GM23338 (cell line): ENCODE measurements around the gene OR2AE1. TPM values are rescaled to one million over a fixed set of nuclear protein-coding genes. Genes with fewer than 3 reads are reported as not detected.

Experiments used
- ATAC-seq: fragments of 200-7000 bp; cut with Tn5 transposase; 3 replicates; pipeline ENCODE4 v1.9.1; 2020
- DNase-seq: peaks from one replicate; pipeline ENCODE4 v3.0.0-alpha.2; 2015; ENCODE audit warnings: low spot score
- H2AFZ ChIP-seq: fragments of 200-600 bp; sonication (generic); 2 replicates; pipeline ENCODE4 v1.8.0; 2016; ENCODE audit warnings: antibody characterized with exemption, mild to moderate bottlenecking, moderate library complexity
- H3F3A ChIP-seq: fragments of 200-600 bp; sonication (generic); replicated peaks from 2 replicates; pipeline ENCODE4 v1.8.0; 2017; ENCODE audit warnings: antibody characterized with exemption, mixed run types, low read depth
- H3K27ac ChIP-seq: fragments of 200-600 bp; sonication (generic); 2 replicates; pipeline ENCODE4 v1.6.1; 2016; ENCODE audit warnings: low read depth
- H3K27me3 ChIP-seq: fragments of 200-600 bp; sonication (generic); 2 replicates; pipeline ENCODE4 v1.8.0; 2016; ENCODE audit warnings: mild to moderate bottlenecking, mixed run types, moderate library complexity; ENCODE audit not compliant: insufficient read depth
- H3K36me3 ChIP-seq: fragments of 200-600 bp; sonication (generic); 2 replicates; pipeline ENCODE4 v1.8.0; 2016; ENCODE audit warnings: mild to moderate bottlenecking; ENCODE audit not compliant: insufficient read depth
- H3K4me1 ChIP-seq: fragments of 200-600 bp; sonication (generic); 2 replicates; pipeline ENCODE4 v1.8.0; 2016; ENCODE audit warnings: mild to moderate bottlenecking, moderate library complexity; ENCODE audit not compliant: insufficient read depth
- H3K4me2 ChIP-seq: fragments of 200-600 bp; sonication (generic); 2 replicates; pipeline ENCODE4 v1.7.1; 2017; ENCODE audit warnings: mixed run types
- H3K4me3 ChIP-seq: fragments of 200-600 bp; sonication (generic); 2 replicates; pipeline ENCODE4 v1.6.1; 2016; ENCODE audit warnings: mixed run types
- H3K79me2 ChIP-seq: fragments of 200-600 bp; sonication (generic); replicated peaks from 2 replicates; pipeline ENCODE4 v1.8.0; 2017; ENCODE audit warnings: mild to moderate bottlenecking; ENCODE audit not compliant: insufficient read depth
- H3K9me2 ChIP-seq: fragments of 200-600 bp; sonication (generic); 2 replicates; pipeline ENCODE4 v1.8.0; 2017; ENCODE audit not compliant: insufficient read depth
- H4K20me1 ChIP-seq: fragments of 200-600 bp; sonication (generic); replicated peaks from 2 replicates; pipeline ENCODE4 v1.8.0; 2017; ENCODE audit warnings: mild to moderate bottlenecking; ENCODE audit not compliant: insufficient read depth
- H3K27ac Mint-ChIP-seq: 2 replicates; pipeline ENCODE4 v1.8.0; 2020; ENCODE audit warnings: inconsistent platforms, mild to moderate bottlenecking, moderate library complexity, mixed read lengths
- H3K27me3 Mint-ChIP-seq: 3 replicates; pipeline ENCODE4 v1.8.0; 2022; ENCODE audit warnings: low read depth, mild to moderate bottlenecking, moderate library complexity, mixed read lengths, inconsistent platforms; ENCODE audit not compliant: insufficient read depth, poor library complexity
- H3K36me3 Mint-ChIP-seq: 3 replicates; pipeline ENCODE4 v1.8.0; 2021; ENCODE audit warnings: low read depth, mild to moderate bottlenecking, inconsistent platforms, moderate library complexity, mixed read lengths
- H3K4me1 Mint-ChIP-seq: 3 replicates; pipeline ENCODE4 v1.8.0; 2020; ENCODE audit warnings: mild to moderate bottlenecking, inconsistent platforms, mixed read lengths
- H3K4me3 Mint-ChIP-seq: 3 replicates; pipeline ENCODE4 v1.8.0; 2021; ENCODE audit warnings: moderate library complexity, mild to moderate bottlenecking, inconsistent platforms, mixed read lengths
- H3K9me3 Mint-ChIP-seq: 3 replicates; pipeline ENCODE4 v1.8.0; 2020; ENCODE audit warnings: moderate library complexity, mild to moderate bottlenecking, inconsistent platforms, mixed read lengths
- CREB1 ChIP-seq: fragments of 250-450 bp; sonication (Bioruptor Pico); IDR thresholded peaks from 2 replicates; pipeline ENCODE4 v1.5.0; 2020; ENCODE audit warnings: low read depth, mild to moderate bottlenecking, moderate library complexity
- CTCF ChIP-seq, 2 experiments: fragments of 200-600 bp in 1 of 2; sonication (generic) in 1 of 2; conservative IDR thresholded peaks; 2 replicates each; pipeline versions ENCODE4 v1.5.1 to v1.6.1; 2016 to 2017; ENCODE audit warnings: antibody characterized with exemption in 2 of 2, low read depth in 2 of 2, mild to moderate bottlenecking in 2 of 2, moderate library complexity in 1 of 2
- EZH2 ChIP-seq: fragments of 200-600 bp; sonication (generic); IDR thresholded peaks from one replicate; pipeline ENCODE4 v1.8.0; 2017; ENCODE audit warnings: antibody characterized with exemption, mild to moderate bottlenecking, low read depth; ENCODE audit not compliant: unreplicated experiment
- EZH2phosphoT487 ChIP-seq: fragments of 200-600 bp; sonication (generic); IDR thresholded peaks from one replicate; pipeline ENCODE4 v1.8.1; 2018; ENCODE audit warnings: antibody characterized with exemption; ENCODE audit not compliant: unreplicated experiment
- JUNB ChIP-seq: IDR thresholded peaks from one replicate; pipeline ENCODE4 v1.6.1; 2016; ENCODE audit warnings: antibody characterized with exemption; ENCODE audit not compliant: unreplicated experiment
- NANOG ChIP-seq: IDR thresholded peaks from 2 replicates; pipeline ENCODE4 v1.6.1; 2016; ENCODE audit warnings: antibody characterized with exemption, borderline replicate concordance
- POLR2AphosphoS5 ChIP-seq: IDR thresholded peaks from 2 replicates; pipeline ENCODE4 v1.6.1; 2016; ENCODE audit warnings: antibody characterized with exemption, low read depth
- REST ChIP-seq: IDR thresholded peaks from one replicate; pipeline ENCODE4 v1.6.1; 2018; ENCODE audit warnings: antibody characterized with exemption; ENCODE audit not compliant: unreplicated experiment
- STAT1 ChIP-seq: IDR thresholded peaks from one replicate; pipeline ENCODE4 v1.6.1; 2016; ENCODE audit warnings: antibody characterized with exemption; ENCODE audit not compliant: unreplicated experiment
- ZNF114 ChIP-seq: fragments of 250-450 bp; sonication (Bioruptor Pico); IDR thresholded peaks from 2 replicates; pipeline ENCODE4 v1.5.0; 2020; ENCODE audit warnings: mild to moderate bottlenecking, moderate library complexity
- ZNF331 ChIP-seq: fragments of 250-450 bp; sonication (Bioruptor Pico); IDR thresholded peaks from 2 replicates; pipeline ENCODE4 v1.5.0; 2020; ENCODE audit warnings: low read depth, mild to moderate bottlenecking, moderate library complexity
- polyA plus RNA-seq: library from polyadenylated mRNA; unstranded; fragments of >200 nt; fragmentation: Nextera tagmentation; extraction: Ambion mirVana; gene quantifications from 2 replicates; pipeline ENCODE4 v1.2.1, GENCODE V29; 2016
- total RNA-seq: library from RNA; depleted of rRNA; stranded (reverse); fragments of >200 nt; shearing (Covaris generic); gene quantifications from 2 replicates; pipeline ENCODE4 v1.2.3, GENCODE V29; 2014
- TF ChIP-seq, protein P1 (sequence below): IDR thresholded peaks from 2 replicates; pipeline ENCODE4 v1.6.1; 2016; ENCODE audit warnings: antibody characterized with exemption

The OR2AE1 gene
- total and polyA plus RNA-seq, 2 experiments from 2014 or later, result not detected

GRCh38 chr7:99920149-99920548 is 43.3 kb upstream of the OR2AE1 start:
- Histone ChIP-seq H2AFZ (no peak overlapping the region), H3K4me1 (no peaks in the 10 kb centered on the region), H3K27ac (no peak overlapping the region), H3K4me2 (peak overlapping the region; percentile 81), H3K27me3 (no peaks in the 10 kb centered on the region), H4K20me1 (no peaks in the 10 kb centered on the region; the same call in 1 of the 2 replicates), H3K79me2 (peaks cover 25% of the 10 kb centered on the region), H3K4me3 (peak overlapping the region; percentile 68), H3K36me3 (no peaks in the 10 kb centered on the region), H3F3A (no peaks in the 10 kb centered on the region), H3K9me2 (peaks cover 5% of the 10 kb centered on the region; the same call in 1 of the 2 replicates)
- Mint-ChIP-seq H3K27me3 (peaks cover 8% of the 10 kb centered on the region), H3K9me3 (peaks cover 36% of the 10 kb centered on the region), H3K4me3 (peak overlapping the region; percentile 76), H3K4me1 (no peaks in the 10 kb centered on the region), H3K27ac (no peak overlapping the region), H3K36me3 (peaks cover 46% of the 10 kb centered on the region)
- ATAC-seq (no peak), DNase-seq (no peak)
- TF ChIP-seq CREB1 (CRISPR knock-in tag) (no peak), REST (peak; percentile 39)

- ATAC-seq, result no peak
- DNase-seq, result no peak
- Histone ChIP-seq H3F3A (no peaks in the 10 kb centered on the region), H3K4me3 (peak overlapping the region; percentile 68), H3K9me2 (peaks cover 5% of the 10 kb centered on the region; the same call in 1 of the 2 replicates), H3K27me3 (no peaks in the 10 kb centered on the region), H4K20me1 (no peaks in the 10 kb centered on the region; the same call in 1 of the 2 replicates), H2AFZ (peak overlapping the region; percentile 88), H3K79me2 (peaks cover 25% of the 10 kb centered on the region), H3K27ac (peak overlapping the region; percentile 74), H3K36me3 (no peaks in the 10 kb centered on the region), H3K4me1 (no peaks in the 10 kb centered on the region), H3K4me2 (peak overlapping the region; percentile 81)
- Mint-ChIP-seq H3K36me3 (peaks cover 48% of the 10 kb centered on the region), H3K4me1 (no peaks in the 10 kb centered on the region), H3K9me3 (peaks cover 36% of the 10 kb centered on the region), H3K27ac (peak overlapping the region; percentile 23; the same call in 1 of the 2 replicates), H3K27me3 (peaks cover 8% of the 10 kb centered on the region), H3K4me3 (peak overlapping the region; percentile 76)
- TF ChIP-seq NANOG (no peak), STAT1 (no peak), ZNF114 (CRISPR knock-in tag) (no peak), POLR2AphosphoS5 (no peak), EZH2phosphoT487 (no peak), CTCF (conservative IDR thresholded peaks at IDR 0.05; ENCODE audit: low read depth in 2 of 2) (no peak), JUNB (no peak), EZH2 (no peak), REST (no peak), CREB1 (CRISPR knock-in tag) (no peak), ZNF331 (CRISPR knock-in tag) (no peak)
- TF ChIP-seq, protein P1, sequence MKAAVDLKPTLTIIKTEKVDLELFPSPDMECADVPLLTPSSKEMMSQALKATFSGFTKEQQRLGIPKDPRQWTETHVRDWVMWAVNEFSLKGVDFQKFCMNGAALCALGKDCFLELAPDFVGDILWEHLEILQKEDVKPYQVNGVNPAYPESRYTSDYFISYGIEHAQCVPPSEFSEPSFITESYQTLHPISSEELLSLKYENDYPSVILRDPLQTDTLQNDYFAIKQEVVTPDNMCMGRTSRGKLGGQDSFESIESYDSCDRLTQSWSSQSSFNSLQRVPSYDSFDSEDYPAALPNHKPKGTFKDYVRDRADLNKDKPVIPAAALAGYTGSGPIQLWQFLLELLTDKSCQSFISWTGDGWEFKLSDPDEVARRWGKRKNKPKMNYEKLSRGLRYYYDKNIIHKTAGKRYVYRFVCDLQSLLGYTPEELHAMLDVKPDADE, result no peak
Observed at GRCh38 chr7:99919814-99920112, 42.9 kb upstream of the OR2AE1 start.
